Measurements from ENCODE around the gene PRSS50. TPM values are rescaled to one million over a fixed set of nuclear protein-coding genes. Genes with fewer than 3 reads are reported as not detected.

Gene PRSS50
- total RNA-seq, 4 donors from 2014 or later: not detected

GRCh38 chr3:46708401-46709156 lies 9.1 kb downstream of the PRSS50 start:
- TF ChIP-seq, protein P1, sequence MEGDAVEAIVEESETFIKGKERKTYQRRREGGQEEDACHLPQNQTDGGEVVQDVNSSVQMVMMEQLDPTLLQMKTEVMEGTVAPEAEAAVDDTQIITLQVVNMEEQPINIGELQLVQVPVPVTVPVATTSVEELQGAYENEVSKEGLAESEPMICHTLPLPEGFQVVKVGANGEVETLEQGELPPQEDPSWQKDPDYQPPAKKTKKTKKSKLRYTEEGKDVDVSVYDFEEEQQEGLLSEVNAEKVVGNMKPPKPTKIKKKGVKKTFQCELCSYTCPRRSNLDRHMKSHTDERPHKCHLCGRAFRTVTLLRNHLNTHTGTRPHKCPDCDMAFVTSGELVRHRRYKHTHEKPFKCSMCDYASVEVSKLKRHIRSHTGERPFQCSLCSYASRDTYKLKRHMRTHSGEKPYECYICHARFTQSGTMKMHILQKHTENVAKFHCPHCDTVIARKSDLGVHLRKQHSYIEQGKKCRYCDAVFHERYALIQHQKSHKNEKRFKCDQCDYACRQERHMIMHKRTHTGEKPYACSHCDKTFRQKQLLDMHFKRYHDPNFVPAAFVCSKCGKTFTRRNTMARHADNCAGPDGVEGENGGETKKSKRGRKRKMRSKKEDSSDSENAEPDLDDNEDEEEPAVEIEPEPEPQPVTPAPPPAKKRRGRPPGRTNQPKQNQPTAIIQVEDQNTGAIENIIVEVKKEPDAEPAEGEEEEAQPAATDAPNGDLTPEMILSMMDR (IDR thresholded peaks at IDR 0.05 in 4 of 5, conservative IDR thresholded peaks at IDR 0.05 in 1 of 5): no peak
- TF ChIP-seq POLR2A (IDR thresholded peaks at IDR 0.05): no peak
- intact Hi-C loops (cut with DNase I; ENCODE audit: low total_unique reads) (loop anchor here (5.0 kb wide), 2 partner anchors 139 to 289 kb away; no protein-coding TSS in a partner anchor), in situ Hi-C loops (cut with MboI; ENCODE audit: low sequenced_read_pairs in 4 of 4) (loop anchor here (5.0 to 25.0 kb wide), 3 partner anchors 184 to 629 kb away; no protein-coding TSS in a partner anchor)
- Histone ChIP-seq H3K4me1 (peaks cover 3 to 10% of the 10 kb centered on the region in 2 donors), H3K27ac (no peak overlapping the region), H3K27me3 (no peaks in the 10 kb centered on the region), H3K36me3 (no peaks in the 10 kb centered on the region), H3K9me3 (no peaks in the 10 kb centered on the region), H3K4me3 (no peak overlapping the region)
- ATAC-seq (no peak), DNase-seq (peak in 1 of 2 donors; percentile 10)

GRCh38 chr3:46707601-46708011 lies 10.1 kb downstream of the PRSS50 start:
- in situ Hi-C loops (cut with MboI; ENCODE audit: low sequenced_read_pairs in 4 of 4): loop anchor here (5.0 to 25.0 kb wide), 3 partner anchors 185 to 630 kb away; no protein-coding TSS in a partner anchor
- peak in 1 of 2 donors; percentile 5 for DNase-seq
- H3K4me1 ChIP-seq: peaks cover 3 to 10% of the 10 kb centered on the region in 2 donors
- no peaks in the 10 kb centered on the region for H3K27me3 ChIP-seq
- no peak for ATAC-seq
- H3K9me3 ChIP-seq: no peaks in the 10 kb centered on the region
- no peak overlapping the region for H3K27ac ChIP-seq
- H3K4me3 ChIP-seq: no peak overlapping the region
- intact Hi-C loops (cut with DNase I; ENCODE audit: low total_unique reads): loop anchor here (5.0 kb wide), 2 partner anchors 140 to 290 kb away; no protein-coding TSS in a partner anchor
- H3K36me3 ChIP-seq: no peaks in the 10 kb centered on the region
- no peak for TF ChIP-seq POLR2A (IDR thresholded peaks at IDR 0.05)
- TF ChIP-seq, protein P1 (IDR thresholded peaks at IDR 0.05 in 4 of 5, conservative IDR thresholded peaks at IDR 0.05 in 1 of 5): no peak

GRCh38 chr3:46706771-46707582 lies 10.7 kb downstream of the PRSS50 start:
- TF ChIP-seq POLR2A (IDR thresholded peaks at IDR 0.05): no peak
- TF ChIP-seq, protein P1 (IDR thresholded peaks at IDR 0.05 in 4 of 5, conservative IDR thresholded peaks at IDR 0.05 in 1 of 5): no peak
- no peak for ATAC-seq

GRCh38 chr3:46705751-46706552 lies 11.7 kb downstream of the PRSS50 start:
- H3K27ac ChIP-seq: no peak overlapping the region
- intact Hi-C loops (cut with DNase I; ENCODE audit: low total_unique reads) (loop anchor here (1.0 to 5.0 kb wide), 4 partner anchors 141 to 291 kb away; no protein-coding TSS in a partner anchor), in situ Hi-C loops (cut with MboI; ENCODE audit: low sequenced_read_pairs in 4 of 4) (loop anchor here (5.0 to 25.0 kb wide), 3 partner anchors 186 to 631 kb away; no protein-coding TSS in a partner anchor)
- H3K27me3 ChIP-seq: no peaks in the 10 kb centered on the region
- peaks cover 8 to 27% of the 10 kb centered on the region in 2 donors for H3K4me1 ChIP-seq
- H3K9me3 ChIP-seq: no peaks in the 10 kb centered on the region
- DNase-seq (peak in 1 of 2 donors; percentile 5), ATAC-seq (no peak)
- H3K36me3 ChIP-seq: no peaks in the 10 kb centered on the region
- TF ChIP-seq, protein P1 (IDR thresholded peaks at IDR 0.05 in 4 of 5, conservative IDR thresholded peaks at IDR 0.05 in 1 of 5): no peak
- no peak for TF ChIP-seq POLR2A (IDR thresholded peaks at IDR 0.05)
- no peak overlapping the region for H3K4me3 ChIP-seq

More at GRCh38 chr3:46706771-46707582, 10.7 kb downstream of the PRSS50 start:
- Histone ChIP-seq H3K9me3 (no peaks in the 10 kb centered on the region), H3K27me3 (no peaks in the 10 kb centered on the region), H3K36me3 (no peaks in the 10 kb centered on the region), H3K4me3 (no peak overlapping the region), H3K4me1 (peaks cover 4 to 17% of the 10 kb centered on the region in 2 donors), H3K27ac (no peak overlapping the region)
- in situ Hi-C loops (cut with MboI; ENCODE audit: low sequenced_read_pairs in 4 of 4): loop anchor here (5.0 to 25.0 kb wide), 3 partner anchors 185 to 630 kb away; no protein-coding TSS in a partner anchor
- DNase-seq: peak in 1 of 2 donors; percentile 4
- intact Hi-C loops (cut with DNase I; ENCODE audit: low total_unique reads): loop anchor here (5.0 kb wide), 2 partner anchors 140 to 290 kb away; no protein-coding TSS in a partner anchor

Measured in gastrocnemius medialis (tissue), 4 donors.